Right lobe of liver (tissue), 6 donors: ENCODE measurements around the gene CYSLTR2. TPM values are rescaled to one million over a fixed set of nuclear protein-coding genes. Genes with fewer than 3 reads are reported as not detected.

ENCODE experiments used
- ATAC-seq, 4 donors: fragments of 200-7000 bp; cut with Tn5 transposase; one replicate each; pipeline ENCODE4 v1.9.1; 2020; ENCODE audit warnings: mild to moderate bottlenecking in 4 of 4, moderate library complexity in 4 of 4
- DNase-seq, 3 donors: peaks; one replicate each; pipeline ENCODE4 v3.0.0-alpha.2; 2020
- H3K27ac ChIP-seq, 3 donors: fragments of 200-600 bp; one replicate each; pipeline ENCODE4 v1.8.0; 2022
- H3K27me3 ChIP-seq, 2 donors: fragments of 200-600 bp; one replicate each; pipeline ENCODE4 v1.8.0; 2022
- H3K36me3 ChIP-seq, 4 donors: fragments of 200-600 bp; sonication (generic) in 1 of 4; one replicate each; pipeline versions ENCODE4 v1.5.1 to v1.8.0; 2017 to 2022; ENCODE audit warnings: control low read depth in 1 of 4
- H3K4me1 ChIP-seq, 4 donors: fragments of 200-600 bp; sonication (generic) in 1 of 4; one replicate each; pipeline versions ENCODE4 v1.5.1 to v1.8.0; 2017 to 2022; ENCODE audit warnings: control low read depth in 1 of 4
- H3K4me3 ChIP-seq, 3 donors: fragments of 200-600 bp; one replicate each; pipeline ENCODE4 v1.8.0; 2022
- H3K9me3 ChIP-seq, 4 donors: fragments of 200-600 bp; sonication (generic) in 1 of 4; one replicate each; pipeline versions ENCODE4 v1.5.1 to v1.8.0; 2017 to 2022; ENCODE audit warnings: control low read depth in 1 of 4
- CTCF ChIP-seq, 4 donors: fragments of 200-600 bp in 3 of 4; fragments of 450-650 bp in 1 of 4; IDR thresholded peaks; one replicate each; pipeline versions ENCODE4 v1.5.1 to v1.8.0; 2016 to 2022; ENCODE audit warnings: antibody characterized with exemption in 4 of 4, mild to moderate bottlenecking in 2 of 4
- POLR2A ChIP-seq: fragments of 450-650 bp; IDR thresholded peaks from one replicate; pipeline ENCODE4 v1.6.1; 2017; ENCODE audit warnings: antibody characterized with exemption, mild to moderate bottlenecking
- WGBS: methylation state at CpG from one replicate; pipeline ENCODE4 v1.1.6; 2018; ENCODE audit warnings: low coverage, low lambda C conversion rate; ENCODE audit not compliant: insufficient coverage; ENCODE audit errors: missing lambda C conversion rate; 5-methylcytosine and 5-hydroxymethylcytosine counted together
- intact Hi-C, 2 donors: fragments of 100-400 bp; cut with DNase I; formaldehyde crosslinking; loops; one replicate each; pipeline versions ENCODE4 v1.11.2 to v1.14.1; 2022
- total RNA-seq, 6 experiments: library from RNA; depleted of rRNA in 2 of 6; stranded (reverse); fragments of >200 nt in 2 of 6; fragmentation: NEBNext Ultra II Directional in 3 of 6; extraction: Animal tissue kit (Norgen Biotek cat#: 25700) in 3 of 6; gene quantifications; one replicate each; pipeline versions ENCODE4 v1.1.0 to v1.2.4, GENCODE V29; 2016 to 2023
- donor health status: DM: no; HTN: yes; CAD: no.
- donor health status: DM: no; HTN: no; CAD: no.
- donor health status: DM: no; HTN: no; CAD: no.
- donor health status: DM: no; HTN: yes; CAD: no.
- donor health status: DM: no; HTN: yes; CAD: no.

CYSLTR2 gene
- total RNA-seq, 6 experiments from 2014 or later: 0.06 to 0.93 (median 0.14) TPM

DNA sequence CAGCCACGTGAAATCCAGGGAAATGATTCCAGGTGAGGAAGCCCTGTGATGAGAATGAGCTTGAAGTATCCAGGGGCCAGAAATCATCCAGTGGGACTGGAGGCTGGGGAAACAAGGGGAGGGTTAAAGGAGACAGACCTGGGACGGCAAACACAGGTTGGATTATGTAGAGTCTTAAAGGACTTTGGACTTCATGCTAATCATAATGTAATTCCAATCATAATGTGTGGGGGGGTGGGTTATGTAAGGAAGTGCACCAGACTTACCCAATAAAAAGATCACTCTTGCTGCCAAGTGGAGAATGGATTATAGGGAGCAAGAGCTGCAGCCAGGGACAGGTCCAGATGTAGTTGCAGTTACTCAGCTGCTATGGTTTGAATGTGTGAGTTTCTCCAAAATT lies 16.1 kb upstream of the CYSLTR2 start:
- H3K27ac ChIP-seq: no peak overlapping the region
- H3K4me1 ChIP-seq: no peaks in the 10 kb centered on the region
- no peaks in the 10 kb centered on the region for H3K9me3 ChIP-seq
- ATAC-seq (no peak), DNase-seq (no peak)
- WGBS: 47% methylated on average over 2 of the region's 2 CpGs
- intact Hi-C loops: no loop called here
- H3K27me3 ChIP-seq: no peaks in the 10 kb centered on the region
- no peak overlapping the region for H3K4me3 ChIP-seq
- no peak for TF ChIP-seq CTCF (IDR thresholded peaks at IDR 0.05)
- TF ChIP-seq POLR2A: no peak
- H3K36me3 ChIP-seq: no peaks in the 10 kb centered on the region

GRCh38 chr13:48640767-48641166 lies 13.0 kb upstream of the CYSLTR2 start:
- TF ChIP-seq POLR2A: no peak
- TF ChIP-seq CTCF (IDR thresholded peaks at IDR 0.05): no peak
- Histone ChIP-seq H3K4me1 (no peaks in the 10 kb centered on the region), H3K36me3 (no peaks in the 10 kb centered on the region), H3K9me3 (no peaks in the 10 kb centered on the region), H3K27ac (no peak overlapping the region), H3K27me3 (no peaks in the 10 kb centered on the region), H3K4me3 (no peak overlapping the region)
- DNase-seq (no peak), ATAC-seq (no peak)
- intact Hi-C loops: no loop called here
- WGBS: 76% methylated on average over 7 of the region's 7 CpGs

GRCh38 chr13:48641404-48641803 lies 12.3 kb upstream of the CYSLTR2 start:
- WGBS: 79% methylated on average over 2 of the region's 2 CpGs
- intact Hi-C loops: no loop called here
- ATAC-seq (no peak), DNase-seq (no peak)
- Histone ChIP-seq H3K36me3 (no peaks in the 10 kb centered on the region), H3K4me1 (no peaks in the 10 kb centered on the region), H3K27ac (no peak overlapping the region), H3K9me3 (no peaks in the 10 kb centered on the region), H3K27me3 (no peaks in the 10 kb centered on the region), H3K4me3 (no peak overlapping the region)
- TF ChIP-seq POLR2A: no peak

DNA sequence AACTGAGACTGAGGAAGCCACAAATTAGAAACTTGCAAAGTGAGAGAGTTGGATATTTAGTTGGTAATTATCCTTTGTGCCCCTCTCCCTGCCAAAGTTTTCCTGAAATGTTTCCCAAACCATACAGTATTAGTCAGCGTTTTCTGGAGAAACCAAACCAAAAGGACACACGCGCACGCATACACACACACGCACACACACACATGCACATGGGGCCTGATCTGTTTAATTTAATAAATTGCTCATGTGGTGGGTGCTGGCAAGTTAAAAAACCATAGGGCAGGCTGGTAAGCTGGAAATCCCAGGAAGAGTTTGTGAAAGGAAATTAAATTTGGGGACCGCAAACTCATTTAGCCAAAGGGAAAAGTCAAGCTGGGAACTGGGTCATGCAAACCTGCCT lies 11.7 kb upstream of the CYSLTR2 start:
- Histone ChIP-seq H3K27me3 (no peaks in the 10 kb centered on the region), H3K27ac (no peak overlapping the region), H3K4me1 (no peaks in the 10 kb centered on the region), H3K9me3 (no peaks in the 10 kb centered on the region), H3K4me3 (no peak overlapping the region), H3K36me3 (no peaks in the 10 kb centered on the region)
- WGBS: 92% methylated on average over 6 of the region's 6 CpGs
- TF ChIP-seq CTCF (IDR thresholded peaks at IDR 0.05) (no peak), POLR2A (no peak)
- DNase-seq: no peak
- no peak for ATAC-seq
- intact Hi-C loops: no loop called here

- H3K36me3 ChIP-seq: no peaks in the 10 kb centered on the region
- no peak for DNase-seq
- H3K4me1 ChIP-seq: no peaks in the 10 kb centered on the region
- no peak overlapping the region for H3K27ac ChIP-seq
- no peaks in the 10 kb centered on the region for H3K9me3 ChIP-seq
- WGBS: 64% methylated on average over 1 of the region's 1 CpG
- intact Hi-C loops: no loop called here
- H3K27me3 ChIP-seq: no peaks in the 10 kb centered on the region
- TF ChIP-seq POLR2A (no peak), CTCF (IDR thresholded peaks at IDR 0.05) (no peak)
- no peak for ATAC-seq
- no peak overlapping the region for H3K4me3 ChIP-seq
These were observed 10.6 kb upstream of the CYSLTR2 start for GRCh38 chr13:48643159-48643558.
